ENCODE data around the gene SNAP29.
"Not testable (repeated sequence)": the region's sequence is repeated elsewhere in the genome, so short reads cannot be mapped to it uniquely, and the experiment has no call there.

Gene SNAP29

DNA sequence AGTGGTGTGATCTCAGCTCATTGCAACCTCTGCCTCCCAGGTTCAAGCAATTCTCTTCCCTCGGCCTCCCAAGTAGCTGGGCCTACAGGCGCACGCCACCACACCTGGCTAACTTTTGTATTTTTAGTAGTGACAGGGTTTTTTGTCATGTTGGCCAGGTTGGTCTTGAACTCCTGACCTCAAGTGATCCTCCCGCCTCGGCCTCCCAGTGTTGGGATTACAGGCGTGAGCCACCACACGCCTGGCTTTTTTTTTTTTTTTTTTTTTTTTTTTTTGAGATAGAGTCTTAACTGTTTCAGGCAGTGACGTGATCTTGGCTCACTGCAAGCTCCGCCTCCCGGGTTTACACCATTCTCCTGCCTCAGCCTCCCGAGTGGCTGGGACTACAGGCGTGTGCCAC is 71.6 kb downstream of the SNAP29 start:
- not testable (repeated sequence) for H3K27me3 ChIP-seq (ENCODE audit: control insufficient read depth in 1 of 2, insufficient read depth in 1 of 2, low read length in 2 of 2); H4K91ac ChIP-seq (ENCODE audit: low read length); H2AK5ac ChIP-seq (ENCODE audit: low read length, severe bottlenecking); H3K27ac ChIP-seq (ENCODE audit: low read length, poor library complexity, severe bottlenecking); H3K4me1 ChIP-seq (ENCODE audit: control insufficient read depth, insufficient read depth, low read depth, low read length); H3K4ac ChIP-seq (ENCODE audit: low read depth in 1 of 2, low read length in 2 of 2); H3K14ac ChIP-seq (ENCODE audit: low read length in 2 of 2); H2BK5ac ChIP-seq (ENCODE audit: low read depth, low read length, poor library complexity, severe bottlenecking); H3K23ac ChIP-seq (ENCODE audit: low read length in 2 of 2); H3K18ac ChIP-seq (ENCODE audit: low read depth in 1 of 2, low read length in 2 of 2); H2AFZ ChIP-seq (ENCODE audit: low read depth, low read length); H3K4me2 ChIP-seq (ENCODE audit: low read length, poor library complexity, severe bottlenecking); DNase-seq; H2BK12ac ChIP-seq (ENCODE audit: low read length in 2 of 2); H2BK15ac ChIP-seq (ENCODE audit: low read depth, poor library complexity, severe bottlenecking); H3K9ac ChIP-seq (ENCODE audit: low read length); H3K79me1 ChIP-seq (replicated peaks; ENCODE audit: low read length, poor library complexity, severe bottlenecking); H3K4me3 ChIP-seq (ENCODE audit: insufficient read depth in 1 of 2, low read depth in 1 of 2, low read length in 2 of 2); H4K8ac ChIP-seq (ENCODE audit: low read length); H3K9me3 ChIP-seq (ENCODE audit: control insufficient read depth, low read length); H2BK120ac ChIP-seq (ENCODE audit: low read depth, low read length)
- 97% methylated on average over 11 of the region's 12 CpGs for WGBS
- H3K36me3 ChIP-seq (ENCODE audit: control insufficient read depth in 1 of 2, insufficient read depth in 2 of 2, low read depth in 1 of 2, low read length in 2 of 2): peaks cover 5 to 24% of the 10 kb centered on the region in 2 experiments

- Histone ChIP-seq H3K27me3 (ENCODE audit: control insufficient read depth in 1 of 2, insufficient read depth in 1 of 2, low read length in 2 of 2) (no peaks in the 10 kb centered on the region), H3K79me1 (replicated peaks; ENCODE audit: low read length, poor library complexity, severe bottlenecking) (no peaks in the 10 kb centered on the region), H3K4ac (ENCODE audit: low read depth in 1 of 2, low read length in 2 of 2) (no peak overlapping the region), H3K23ac (ENCODE audit: low read length in 2 of 2) (no peak overlapping the region), H2BK12ac (ENCODE audit: low read length in 2 of 2) (no peak overlapping the region), H3K27ac (ENCODE audit: low read length, poor library complexity, severe bottlenecking) (no peak overlapping the region), H2AFZ (ENCODE audit: low read depth, low read length) (no peak overlapping the region), H2AK5ac (ENCODE audit: low read length, severe bottlenecking) (no peak overlapping the region), H3K14ac (ENCODE audit: low read length in 2 of 2) (no peak overlapping the region), H3K9me3 (ENCODE audit: control insufficient read depth, low read length) (no peaks in the 10 kb centered on the region), H3K4me1 (ENCODE audit: control insufficient read depth, insufficient read depth, low read depth, low read length) (peaks cover 2% of the 10 kb centered on the region), H2BK5ac (ENCODE audit: low read depth, low read length, poor library complexity, severe bottlenecking) (no peak overlapping the region), H4K91ac (ENCODE audit: low read length) (no peak overlapping the region), H4K8ac (ENCODE audit: low read length) (no peak overlapping the region), H3K4me2 (ENCODE audit: low read length, poor library complexity, severe bottlenecking) (no peak overlapping the region), H3K4me3 (ENCODE audit: insufficient read depth in 1 of 2, low read depth in 1 of 2, low read length in 2 of 2) (no peak overlapping the region), H3K36me3 (ENCODE audit: control insufficient read depth in 1 of 2, insufficient read depth in 2 of 2, low read depth in 1 of 2, low read length in 2 of 2) (peaks cover 10 to 28% of the 10 kb centered on the region in 2 experiments), H2BK120ac (ENCODE audit: low read depth, low read length) (no peak overlapping the region), H3K9ac (ENCODE audit: low read length) (no peak overlapping the region), H3K18ac (ENCODE audit: low read depth in 1 of 2, low read length in 2 of 2) (no peak overlapping the region), H2BK15ac (ENCODE audit: low read depth, poor library complexity, severe bottlenecking) (no peak overlapping the region)
- no peak for DNase-seq
- 100% methylated on average over 2 of the region's 4 CpGs for whole genome bisulfite sequencing
Observed at GRCh38 chr22:20931126-20931654, 72.4 kb downstream of the SNAP29 start.

DNA sequence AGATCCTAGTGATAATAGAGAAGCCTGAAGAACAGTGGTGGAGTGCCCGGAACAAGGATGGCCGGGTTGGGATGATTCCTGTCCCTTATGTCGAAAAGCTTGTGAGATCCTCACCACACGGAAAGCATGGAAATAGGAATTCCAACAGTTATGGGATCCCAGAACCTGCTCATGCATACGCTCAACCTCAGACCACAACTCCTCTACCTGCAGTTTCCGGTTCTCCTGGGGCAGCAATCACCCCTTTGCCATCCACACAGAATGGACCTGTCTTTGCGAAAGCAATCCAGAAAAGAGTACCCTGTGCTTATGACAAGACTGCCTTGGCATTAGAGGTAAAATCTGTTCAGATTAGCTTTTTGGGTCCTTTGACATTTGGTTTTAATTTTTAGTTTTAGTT is 75.1 kb downstream of the SNAP29 start:
- Histone ChIP-seq H4K8ac (ENCODE audit: low read length) (no peak overlapping the region), H3K18ac (ENCODE audit: low read depth in 1 of 2, low read length in 2 of 2) (no peak overlapping the region), H2BK5ac (ENCODE audit: low read depth, low read length, poor library complexity, severe bottlenecking) (no peak overlapping the region), H3K27me3 (ENCODE audit: control insufficient read depth in 1 of 2, insufficient read depth in 1 of 2, low read length in 2 of 2) (no peaks in the 10 kb centered on the region), H3K4ac (ENCODE audit: low read depth in 1 of 2, low read length in 2 of 2) (no peak overlapping the region), H2AFZ (ENCODE audit: low read depth, low read length) (no peak overlapping the region), H4K91ac (ENCODE audit: low read length) (no peak overlapping the region), H3K9ac (ENCODE audit: low read length) (no peak overlapping the region), H2BK12ac (ENCODE audit: low read length in 2 of 2) (no peak overlapping the region), H2BK120ac (ENCODE audit: low read depth, low read length) (no peak overlapping the region), H3K4me3 (ENCODE audit: insufficient read depth in 1 of 2, low read depth in 1 of 2, low read length in 2 of 2) (no peak overlapping the region), H3K4me2 (ENCODE audit: low read length, poor library complexity, severe bottlenecking) (no peak overlapping the region), H3K14ac (ENCODE audit: low read length in 2 of 2) (no peak overlapping the region), H3K4me1 (ENCODE audit: control insufficient read depth, insufficient read depth, low read depth, low read length) (peaks cover 10% of the 10 kb centered on the region), H3K9me3 (ENCODE audit: control insufficient read depth, low read length) (no peaks in the 10 kb centered on the region), H2BK15ac (ENCODE audit: low read depth, poor library complexity, severe bottlenecking) (no peak overlapping the region), H3K79me1 (replicated peaks; ENCODE audit: low read length, poor library complexity, severe bottlenecking) (no peaks in the 10 kb centered on the region), H2AK5ac (ENCODE audit: low read length, severe bottlenecking) (no peak overlapping the region), H3K27ac (ENCODE audit: low read length, poor library complexity, severe bottlenecking) (no peak overlapping the region), H3K23ac (ENCODE audit: low read length in 2 of 2) (no peak overlapping the region), H3K36me3 (ENCODE audit: control insufficient read depth in 1 of 2, insufficient read depth in 2 of 2, low read depth in 1 of 2, low read length in 2 of 2) (peaks cover 17 to 39% of the 10 kb centered on the region in 2 experiments)
- WGBS: 97% methylated on average over 7 of the region's 7 CpGs
- no peak for DNase-seq

DNA sequence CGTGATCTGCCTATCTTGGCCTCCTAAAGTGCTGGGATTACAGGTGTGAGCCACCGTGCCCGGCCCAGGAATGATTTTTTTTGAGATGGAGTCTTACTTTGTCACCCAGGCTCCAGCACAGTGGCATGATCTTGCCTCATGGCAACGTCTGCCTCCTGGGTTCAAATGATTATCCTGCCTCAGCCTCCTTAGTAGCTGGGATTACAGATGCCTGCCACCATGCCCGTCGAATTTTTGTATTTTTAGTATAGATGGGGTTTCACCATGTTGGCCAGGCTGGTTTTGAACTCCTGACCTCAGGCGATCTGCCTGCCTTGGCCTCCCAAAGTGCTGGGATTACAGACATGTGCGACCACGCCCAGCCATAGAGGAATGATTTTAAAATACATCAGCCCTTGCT is 76.2 kb downstream of the SNAP29 start:
- not testable (repeated sequence) for H3K23ac ChIP-seq (ENCODE audit: low read length in 2 of 2); H3K14ac ChIP-seq (ENCODE audit: low read length in 2 of 2); H3K27ac ChIP-seq (ENCODE audit: low read length, poor library complexity, severe bottlenecking); H4K91ac ChIP-seq (ENCODE audit: low read length); H3K4me2 ChIP-seq (ENCODE audit: low read length, poor library complexity, severe bottlenecking); H2BK15ac ChIP-seq (ENCODE audit: low read depth, poor library complexity, severe bottlenecking); H2AK5ac ChIP-seq (ENCODE audit: low read length, severe bottlenecking); H4K8ac ChIP-seq (ENCODE audit: low read length); H3K4me3 ChIP-seq (ENCODE audit: insufficient read depth in 1 of 2, low read depth in 1 of 2, low read length in 2 of 2); H3K4ac ChIP-seq (ENCODE audit: low read depth in 1 of 2, low read length in 2 of 2); H3K9ac ChIP-seq (ENCODE audit: low read length); H2BK12ac ChIP-seq (ENCODE audit: low read length in 2 of 2); H3K18ac ChIP-seq (ENCODE audit: low read depth in 1 of 2, low read length in 2 of 2); H2BK120ac ChIP-seq (ENCODE audit: low read depth, low read length); H3K9me3 ChIP-seq (ENCODE audit: control insufficient read depth, low read length); H3K79me1 ChIP-seq (replicated peaks; ENCODE audit: low read length, poor library complexity, severe bottlenecking); H2AFZ ChIP-seq (ENCODE audit: low read depth, low read length); DNase-seq; H3K27me3 ChIP-seq (ENCODE audit: control insufficient read depth in 1 of 2, insufficient read depth in 1 of 2, low read length in 2 of 2); H2BK5ac ChIP-seq (ENCODE audit: low read depth, low read length, poor library complexity, severe bottlenecking)
- Histone ChIP-seq H3K4me1 (ENCODE audit: control insufficient read depth, insufficient read depth, low read depth, low read length) (peaks cover 10% of the 10 kb centered on the region), H3K36me3 (ENCODE audit: control insufficient read depth in 1 of 2, insufficient read depth in 2 of 2, low read depth in 1 of 2, low read length in 2 of 2) (peaks cover 17 to 39% of the 10 kb centered on the region in 2 experiments)
- WGBS: 99% methylated on average over 7 of the region's 9 CpGs
